ENCODE results near the gene FGF18.

The FGF18 gene

DNA sequence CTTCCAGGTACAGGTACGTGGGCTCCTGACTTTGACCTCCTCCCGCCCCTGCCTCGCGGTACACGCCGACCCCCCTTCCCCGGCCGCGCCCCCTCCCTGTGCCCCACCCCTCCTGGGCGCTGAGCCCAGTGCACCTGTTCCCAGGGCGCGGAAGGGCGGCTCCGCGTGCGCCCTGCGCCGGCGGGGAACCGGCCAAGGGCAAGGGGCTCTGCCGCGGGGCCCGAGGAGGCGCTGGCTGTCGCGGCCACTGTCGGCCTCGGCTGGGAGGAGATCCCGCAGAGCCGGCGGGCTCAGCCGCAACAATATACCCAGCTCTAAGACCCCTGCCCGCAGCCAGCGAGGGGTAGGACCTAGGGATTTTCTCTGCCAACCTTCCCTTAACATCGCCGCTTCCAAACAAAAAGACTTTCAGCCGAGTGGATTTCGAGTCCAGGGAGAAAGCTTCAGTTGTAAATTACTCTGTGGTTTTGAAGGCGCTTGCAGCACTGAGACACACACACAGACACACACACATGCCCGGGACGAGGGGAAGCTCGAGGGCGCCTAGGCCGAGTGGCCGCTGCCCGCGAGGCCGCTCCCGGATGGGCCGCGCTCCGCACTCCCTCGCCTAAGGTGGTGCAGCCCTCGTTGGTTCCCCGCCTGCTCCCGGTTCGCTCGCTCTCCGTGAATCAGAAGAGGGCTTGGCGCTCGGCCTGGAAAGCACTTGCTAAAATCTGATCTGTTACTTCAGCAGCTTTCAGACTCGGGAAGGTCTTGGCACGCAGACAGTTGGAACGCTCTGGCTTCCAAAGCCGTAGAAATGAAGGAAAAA, 1.2 kb downstream of the FGF18 start:
- Mint-ChIP-seq H3K27ac (ENCODE audit: low read depth) (peak overlapping the region; percentile 51), H3K9me3 (no peaks in the 10 kb centered on the region), H3K4me1 (peaks cover 13% of the 10 kb centered on the region), H3K36me3 (ENCODE audit: insufficient read depth) (peaks cover 8% of the 10 kb centered on the region), H3K4me3 (peak overlapping the region; percentile 70), H3K27me3 (peaks cover 29% of the 10 kb centered on the region)
- DNase-seq (ENCODE audit: low spot score in 2 of 2) (no peak), ATAC-seq (replicated peaks; ENCODE audit: extremely low read depth, poor library complexity, severe bottlenecking) (peak; percentile 12)

DNA sequence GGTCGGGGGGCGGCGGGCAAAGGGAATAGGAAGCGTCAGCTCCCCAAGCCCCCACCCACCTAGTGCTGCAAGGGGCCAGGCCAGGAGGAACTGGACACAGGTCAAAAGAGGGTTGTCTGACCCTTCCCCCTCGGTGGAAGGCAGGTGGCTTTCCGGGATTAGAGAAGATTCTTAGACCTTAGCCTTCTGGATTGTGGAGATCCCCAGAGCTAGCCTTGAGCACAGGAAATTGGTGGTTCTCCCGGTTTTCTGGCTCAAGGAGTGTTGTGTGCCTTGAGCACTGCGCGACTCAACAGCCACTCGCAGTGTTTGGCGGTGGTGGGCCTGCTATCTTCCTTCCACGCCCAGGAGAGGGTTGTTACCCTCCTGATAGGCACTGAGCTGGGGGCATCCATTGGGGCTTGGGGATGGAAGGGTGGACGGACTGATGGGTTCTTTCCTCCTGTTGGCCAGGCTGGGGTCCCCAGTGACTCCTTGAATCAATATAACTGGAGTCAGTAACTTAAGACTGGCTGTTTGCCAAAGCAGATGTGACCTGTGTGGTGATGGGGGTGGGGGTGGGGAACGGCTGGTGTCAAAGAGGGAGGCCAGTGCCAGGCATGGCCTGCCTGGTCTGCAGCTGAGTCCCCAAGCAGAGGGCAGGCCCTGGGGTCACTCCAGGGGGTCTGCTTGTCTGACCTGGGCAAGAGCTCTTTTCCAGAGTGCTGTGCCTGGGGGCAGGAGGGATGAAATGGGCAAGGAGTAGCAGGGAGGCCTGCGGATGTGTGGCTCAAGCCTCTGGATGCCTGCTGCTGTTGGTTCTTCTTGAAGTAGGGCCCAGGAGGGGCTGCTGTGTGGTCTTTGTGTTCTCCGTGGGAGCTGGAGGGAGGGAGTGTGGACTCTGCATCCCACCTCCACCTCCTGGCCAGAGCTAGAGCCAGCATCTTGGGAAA, 2.1 kb downstream of the FGF18 start:
- peaks cover 29% of the 10 kb centered on the region for H3K27me3 Mint-ChIP-seq
- peaks cover 8% of the 10 kb centered on the region for H3K36me3 Mint-ChIP-seq (ENCODE audit: insufficient read depth)
- ATAC-seq (replicated peaks; ENCODE audit: extremely low read depth, poor library complexity, severe bottlenecking) (no peak), DNase-seq (ENCODE audit: low spot score in 2 of 2) (no peak)
- H3K4me1 Mint-ChIP-seq: peaks cover 13% of the 10 kb centered on the region
- H3K27ac Mint-ChIP-seq (ENCODE audit: low read depth): no peak overlapping the region
- H3K9me3 Mint-ChIP-seq: no peaks in the 10 kb centered on the region
- peak overlapping the region; percentile 70 for H3K4me3 Mint-ChIP-seq

DNA sequence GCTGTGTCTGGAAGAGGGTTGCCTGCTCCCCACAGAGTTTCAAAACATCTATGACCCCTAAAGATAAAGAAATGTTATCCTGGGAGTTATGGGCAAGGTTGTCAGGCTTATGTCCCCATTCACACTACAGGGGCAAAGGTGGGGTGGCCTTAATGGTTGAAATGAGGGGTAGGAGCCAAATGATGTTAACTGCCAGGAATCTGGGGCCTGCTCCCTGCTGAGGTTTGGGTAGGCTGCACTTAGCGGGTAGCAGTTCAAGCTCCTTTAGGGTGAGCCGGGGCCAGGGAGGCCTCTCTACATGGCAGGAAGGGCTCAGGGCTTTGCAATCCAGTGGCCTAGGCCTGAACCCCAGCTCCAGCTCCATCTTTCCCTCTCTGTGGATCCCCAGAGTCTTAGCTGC, 3.0 kb downstream of the FGF18 start:
- Mint-ChIP-seq H3K27me3 (peaks cover 29% of the 10 kb centered on the region), H3K9me3 (no peaks in the 10 kb centered on the region), H3K36me3 (ENCODE audit: insufficient read depth) (peaks cover 8% of the 10 kb centered on the region), H3K27ac (ENCODE audit: low read depth) (no peak overlapping the region), H3K4me1 (peaks cover 13% of the 10 kb centered on the region), H3K4me3 (no peak overlapping the region)
- DNase-seq (ENCODE audit: low spot score in 2 of 2) (no peak), ATAC-seq (replicated peaks; ENCODE audit: extremely low read depth, poor library complexity, severe bottlenecking) (no peak)

DNA sequence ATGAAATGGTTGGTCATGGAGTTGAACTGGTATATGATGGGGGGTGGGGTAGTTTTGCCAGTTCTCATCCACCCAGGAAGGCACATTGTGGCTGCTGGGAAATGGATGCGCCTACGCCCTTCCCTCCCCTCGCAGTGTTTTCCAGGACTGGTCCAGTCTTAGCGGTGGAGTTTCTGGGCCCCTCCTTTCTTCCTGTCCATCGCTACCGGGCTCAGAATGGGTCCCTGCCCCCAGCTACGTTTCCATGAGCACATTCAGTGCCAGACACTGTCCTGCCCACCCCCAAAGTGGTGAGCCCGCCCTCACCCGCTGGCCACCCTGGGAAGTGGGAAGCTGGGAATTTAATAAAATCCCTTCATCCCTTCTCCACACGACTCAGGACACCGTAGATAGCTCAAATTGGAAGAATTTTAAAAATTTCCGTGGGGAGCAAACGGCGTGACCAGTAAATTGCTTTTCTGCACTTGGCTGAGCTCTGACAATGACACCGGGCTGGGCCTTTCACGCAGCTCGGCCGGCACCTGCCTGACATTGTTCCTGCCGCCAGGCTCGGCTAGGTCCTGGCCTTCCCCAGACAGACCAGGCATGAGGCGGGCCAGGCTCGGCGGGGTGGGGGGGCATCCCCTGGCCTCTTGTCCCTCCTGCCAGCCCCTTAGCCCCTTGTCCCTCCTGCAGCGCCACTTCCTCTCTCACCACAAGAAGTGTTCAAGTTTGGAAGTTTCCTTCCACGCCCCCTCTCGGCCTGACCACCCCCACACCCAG, 3.6 kb downstream of the FGF18 start:
- H3K4me3 Mint-ChIP-seq: no peak overlapping the region
- no peaks in the 10 kb centered on the region for H3K9me3 Mint-ChIP-seq
- H3K27me3 Mint-ChIP-seq: peaks cover 29% of the 10 kb centered on the region
- peaks cover 8% of the 10 kb centered on the region for H3K36me3 Mint-ChIP-seq (ENCODE audit: insufficient read depth)
- no peak overlapping the region for H3K27ac Mint-ChIP-seq (ENCODE audit: low read depth)
- ATAC-seq (replicated peaks; ENCODE audit: extremely low read depth, poor library complexity, severe bottlenecking) (no peak), DNase-seq (ENCODE audit: low spot score in 2 of 2) (no peak)
- H3K4me1 Mint-ChIP-seq: peaks cover 13% of the 10 kb centered on the region

DNA sequence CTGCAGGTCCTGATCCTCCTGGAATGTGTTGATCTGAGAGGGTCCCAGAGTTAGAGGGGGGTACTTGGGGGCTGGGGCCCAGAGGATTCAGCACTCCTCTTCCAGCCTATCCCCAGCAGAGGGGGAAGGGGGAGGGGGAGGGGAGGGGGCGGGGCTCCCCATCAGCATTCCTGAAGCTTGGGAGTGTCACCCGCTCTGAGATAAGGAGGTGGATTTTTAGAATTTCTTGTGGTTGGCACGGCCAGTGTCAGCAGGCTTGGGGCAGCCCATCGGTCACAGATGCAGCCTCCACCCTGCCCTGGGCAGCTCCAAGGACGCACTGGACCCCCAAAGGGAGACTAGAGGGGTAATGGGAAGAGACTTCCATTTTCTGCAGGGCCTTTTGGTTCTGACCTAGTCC, 5.3 kb downstream of the FGF18 start:
- no peak for DNase-seq (ENCODE audit: low spot score in 2 of 2)
- Mint-ChIP-seq H3K4me1 (peaks cover 5% of the 10 kb centered on the region), H3K27me3 (peaks cover 38% of the 10 kb centered on the region), H3K4me3 (no peak overlapping the region), H3K9me3 (no peaks in the 10 kb centered on the region), H3K36me3 (ENCODE audit: insufficient read depth) (peaks cover 6% of the 10 kb centered on the region), H3K27ac (ENCODE audit: low read depth) (no peak overlapping the region)
- no peak for ATAC-seq (replicated peaks; ENCODE audit: extremely low read depth, poor library complexity, severe bottlenecking)

DNA sequence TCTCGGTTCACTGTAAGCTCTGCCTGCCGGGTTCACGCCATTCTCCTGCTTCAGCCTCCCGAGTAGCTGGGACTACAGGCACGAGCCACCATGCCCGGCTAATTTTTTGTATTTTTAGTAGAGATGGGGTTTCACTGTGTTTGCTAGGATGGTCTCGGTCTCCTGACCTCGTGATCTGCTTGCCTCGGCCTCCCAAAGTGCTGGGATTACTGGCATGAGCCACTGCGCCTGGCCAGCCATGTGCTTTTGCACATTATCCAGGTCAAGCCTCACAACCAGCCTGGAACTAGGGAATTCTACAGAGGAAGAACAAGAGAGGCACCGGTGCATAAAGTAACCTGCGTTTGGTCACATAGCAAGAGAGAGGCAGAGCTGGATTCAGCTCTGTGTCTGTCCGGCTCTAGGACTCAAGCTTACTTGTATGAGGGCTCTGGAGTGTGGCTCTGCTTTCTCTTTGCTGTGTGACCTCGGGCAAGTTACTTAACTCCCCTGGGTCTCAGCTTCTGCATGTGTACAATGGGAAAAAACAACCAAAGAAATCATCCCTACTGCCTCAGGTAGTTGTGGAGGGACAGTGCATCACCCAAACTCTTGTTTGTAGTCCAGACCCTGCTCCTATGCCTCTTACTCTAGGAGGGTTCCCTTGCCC, 6.3 kb downstream of the FGF18 start:
- DNase-seq (ENCODE audit: low spot score in 2 of 2) (no peak), ATAC-seq (replicated peaks; ENCODE audit: extremely low read depth, poor library complexity, severe bottlenecking) (no peak)
- Mint-ChIP-seq H3K27ac (ENCODE audit: low read depth) (no peak overlapping the region), H3K36me3 (ENCODE audit: insufficient read depth) (peaks cover 6% of the 10 kb centered on the region), H3K9me3 (no peaks in the 10 kb centered on the region), H3K27me3 (peaks cover 36% of the 10 kb centered on the region), H3K4me3 (no peak overlapping the region), H3K4me1 (no peaks in the 10 kb centered on the region)

DNA sequence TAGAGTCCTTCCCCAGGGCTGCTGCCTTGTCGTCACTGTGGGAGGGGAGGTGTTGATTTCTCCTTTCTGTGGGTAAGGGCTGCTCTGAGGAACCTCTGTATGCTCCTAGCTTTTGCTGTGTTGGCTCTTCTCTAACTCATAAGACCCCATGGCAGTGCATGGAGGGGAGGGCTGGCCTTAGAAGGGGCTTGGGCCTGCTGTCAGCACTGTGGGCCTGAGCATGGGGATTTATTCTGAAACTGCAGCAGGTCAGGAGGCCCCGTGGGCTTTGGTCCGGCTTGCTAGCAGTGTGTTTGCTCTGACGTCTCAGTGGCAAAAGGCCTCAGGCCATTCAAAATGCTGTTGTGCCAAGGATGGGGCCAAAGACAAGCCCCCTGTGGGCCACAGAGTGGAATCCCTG, 6.8 kb downstream of the FGF18 start:
- DNase-seq (ENCODE audit: low spot score in 2 of 2) (no peak), ATAC-seq (replicated peaks; ENCODE audit: extremely low read depth, poor library complexity, severe bottlenecking) (no peak)
- Mint-ChIP-seq H3K36me3 (ENCODE audit: insufficient read depth) (peaks cover 6% of the 10 kb centered on the region), H3K27me3 (peaks cover 30% of the 10 kb centered on the region), H3K9me3 (no peaks in the 10 kb centered on the region), H3K4me1 (no peaks in the 10 kb centered on the region), H3K4me3 (no peak overlapping the region), H3K27ac (ENCODE audit: low read depth) (no peak overlapping the region)

DNA sequence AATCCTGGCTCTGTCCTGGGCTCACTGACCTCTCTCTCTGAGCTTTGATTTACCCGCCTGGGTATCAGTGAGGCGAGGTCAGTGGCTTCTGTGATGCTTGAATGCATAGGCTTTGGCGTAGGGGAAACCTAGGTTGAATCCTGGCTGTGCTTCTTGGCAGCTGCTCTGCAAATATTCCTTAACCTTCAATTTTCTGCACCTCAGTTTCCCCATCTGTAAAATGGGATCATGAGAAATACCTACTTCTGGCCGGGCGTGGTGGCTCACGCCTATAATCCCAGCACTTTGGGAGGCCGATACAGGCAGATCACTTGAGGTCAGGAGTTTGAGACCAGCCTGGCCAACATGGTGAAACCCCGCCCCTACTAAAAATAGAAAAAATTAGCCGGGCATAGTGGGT, 7.2 kb downstream of the FGF18 start:
- peaks cover 6% of the 10 kb centered on the region for H3K36me3 Mint-ChIP-seq (ENCODE audit: insufficient read depth)
- no peak for ATAC-seq (replicated peaks; ENCODE audit: extremely low read depth, poor library complexity, severe bottlenecking)
- H3K4me3 Mint-ChIP-seq: no peak overlapping the region
- H3K4me1 Mint-ChIP-seq: no peaks in the 10 kb centered on the region
- H3K9me3 Mint-ChIP-seq: no peaks in the 10 kb centered on the region
- H3K27me3 Mint-ChIP-seq: peaks cover 26% of the 10 kb centered on the region
- DNase-seq (ENCODE audit: low spot score in 2 of 2): no peak
- H3K27ac Mint-ChIP-seq (ENCODE audit: low read depth): no peak overlapping the region

DNA sequence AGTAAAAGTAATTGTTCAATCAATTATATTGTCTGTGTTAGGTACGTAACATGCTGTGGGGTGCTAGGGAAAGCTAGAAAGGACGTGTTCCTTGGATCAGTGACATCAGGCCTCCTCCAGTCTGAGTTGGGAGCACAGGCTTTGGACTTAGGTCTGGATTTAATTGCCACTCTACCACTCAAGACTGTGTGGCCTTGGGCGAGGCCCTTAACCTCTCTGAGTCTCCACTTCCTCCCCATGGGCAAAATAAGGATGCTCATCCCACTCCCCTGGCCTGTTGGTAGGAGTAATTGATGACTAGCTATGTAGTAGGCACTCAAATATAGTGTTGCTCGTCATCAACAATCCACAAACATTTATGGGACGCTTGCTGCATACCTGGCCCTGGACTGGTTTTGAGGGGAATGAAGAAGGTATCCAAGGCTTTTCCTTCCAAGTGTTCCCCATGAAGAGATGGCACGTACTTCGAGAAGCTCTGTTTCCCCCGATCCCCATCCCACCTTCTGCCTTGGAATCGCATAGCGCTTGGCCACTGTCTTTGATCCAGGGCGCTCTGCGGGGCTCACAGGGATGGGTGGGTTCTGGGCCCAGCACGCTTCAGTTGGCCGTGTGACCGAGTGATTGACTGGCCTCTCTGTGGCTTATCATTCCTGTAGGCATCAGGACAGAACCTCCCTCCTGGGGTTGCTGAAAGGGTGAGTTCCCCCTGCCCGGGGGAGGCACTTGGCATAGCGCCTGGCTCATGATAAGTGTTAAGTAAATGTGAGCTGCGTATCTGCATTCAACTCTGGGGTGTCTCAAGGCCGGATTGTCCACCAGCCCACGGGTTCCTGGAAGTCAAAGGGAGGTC, 8.1 kb downstream of the FGF18 start:
- H3K4me3 Mint-ChIP-seq: no peak overlapping the region
- no peaks in the 10 kb centered on the region for H3K9me3 Mint-ChIP-seq
- ATAC-seq (replicated peaks; ENCODE audit: extremely low read depth, poor library complexity, severe bottlenecking): no peak
- peaks cover 6% of the 10 kb centered on the region for H3K36me3 Mint-ChIP-seq (ENCODE audit: insufficient read depth)
- no peak for DNase-seq (ENCODE audit: low spot score in 2 of 2)
- H3K27me3 Mint-ChIP-seq: peaks cover 18% of the 10 kb centered on the region
- no peak overlapping the region for H3K27ac Mint-ChIP-seq (ENCODE audit: low read depth)
- H3K4me1 Mint-ChIP-seq: no peaks in the 10 kb centered on the region

DNA sequence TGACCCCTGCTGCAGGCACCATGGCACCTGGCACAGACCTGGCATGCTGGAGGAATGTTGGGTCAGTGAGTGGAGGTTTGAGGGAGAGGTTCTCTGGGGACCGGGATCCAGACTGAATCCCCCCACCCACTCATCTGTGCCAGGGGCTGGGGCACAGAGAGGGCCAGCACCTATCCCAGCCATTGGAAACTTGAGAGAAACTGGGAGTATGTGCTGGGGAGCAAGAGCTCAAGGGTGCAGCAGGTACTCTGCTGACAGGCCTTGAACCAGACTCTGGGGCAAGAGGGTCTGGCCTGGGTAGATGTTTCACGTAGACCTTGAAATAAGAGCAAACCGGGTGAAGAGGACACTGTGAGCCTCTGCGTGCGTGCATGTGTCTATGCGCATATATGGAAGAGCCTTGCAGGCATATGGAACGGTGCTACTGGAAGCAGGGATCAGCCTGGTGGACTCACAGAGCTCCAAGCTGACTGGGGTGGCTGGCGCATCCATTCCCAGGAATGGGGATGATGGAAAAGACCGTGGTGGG, 8.8 kb downstream of the FGF18 start:
- H3K27ac Mint-ChIP-seq (ENCODE audit: low read depth): no peak overlapping the region
- H3K27me3 Mint-ChIP-seq: peaks cover 11% of the 10 kb centered on the region
- ATAC-seq (replicated peaks; ENCODE audit: extremely low read depth, poor library complexity, severe bottlenecking) (no peak), DNase-seq (ENCODE audit: low spot score in 2 of 2) (no peak)
- H3K9me3 Mint-ChIP-seq: no peaks in the 10 kb centered on the region
- peaks cover 4% of the 10 kb centered on the region for H3K36me3 Mint-ChIP-seq (ENCODE audit: insufficient read depth)
- H3K4me1 Mint-ChIP-seq: no peaks in the 10 kb centered on the region
- H3K4me3 Mint-ChIP-seq: no peak overlapping the region

DNA sequence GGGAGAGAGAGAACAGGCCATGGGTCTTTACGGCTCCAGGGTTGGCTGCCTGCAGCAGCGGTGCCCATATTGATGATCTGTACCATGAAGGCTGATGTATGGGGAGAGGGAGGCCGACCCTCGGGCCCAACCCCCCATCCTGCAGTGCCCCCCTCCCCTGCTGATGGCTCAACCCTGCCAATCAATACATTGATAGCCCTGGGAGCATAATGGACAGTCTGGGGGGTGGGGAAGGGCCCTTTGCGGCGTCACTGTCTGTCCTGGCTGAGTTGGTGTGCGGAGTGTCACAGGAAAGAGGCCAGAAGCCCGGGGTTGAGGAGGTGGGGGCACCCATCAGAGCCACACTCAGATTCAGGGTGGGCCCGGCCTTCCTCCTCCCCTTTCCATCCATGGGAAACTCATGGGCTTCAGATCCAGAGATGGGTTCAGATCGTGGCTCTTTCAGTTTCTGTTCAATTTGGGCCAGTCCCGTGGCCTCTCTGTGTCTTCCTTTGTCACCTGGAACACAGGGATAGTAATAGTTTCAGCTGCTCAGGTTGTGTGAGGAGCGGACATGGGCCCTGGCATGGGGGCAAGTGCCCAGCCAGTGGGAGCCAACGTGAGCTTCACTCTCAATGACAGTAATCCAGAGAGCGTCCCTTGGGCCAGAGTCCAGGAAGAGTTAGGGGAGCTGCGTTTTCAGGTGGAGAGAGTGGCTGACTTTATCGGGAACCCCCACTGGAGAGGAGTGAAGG, 9.5 kb downstream of the FGF18 start:
- no peak overlapping the region for H3K4me3 Mint-ChIP-seq
- no peak overlapping the region for H3K27ac Mint-ChIP-seq (ENCODE audit: low read depth)
- peaks cover 9% of the 10 kb centered on the region for H3K27me3 Mint-ChIP-seq
- H3K4me1 Mint-ChIP-seq: no peaks in the 10 kb centered on the region
- H3K36me3 Mint-ChIP-seq (ENCODE audit: insufficient read depth): peaks cover 4% of the 10 kb centered on the region
- ATAC-seq (replicated peaks; ENCODE audit: extremely low read depth, poor library complexity, severe bottlenecking) (no peak), DNase-seq (ENCODE audit: low spot score in 2 of 2) (no peak)
- H3K9me3 Mint-ChIP-seq: no peaks in the 10 kb centered on the region
